ENCODE results near the gene PCDH1.

GRCh38 chr5:141920771-141921170, 42.6 kb upstream of the PCDH1 start:
- TF ChIP-seq POLR2AphosphoS5 (IDR thresholded peaks at IDR 0.05; ENCODE audit: low read depth, low read length) (no peak), POLR2A (IDR thresholded peaks at IDR 0.05; ENCODE audit: low read depth, low read length) (no peak)
